ENCODE results near the gene PCDH19.

DNA sequence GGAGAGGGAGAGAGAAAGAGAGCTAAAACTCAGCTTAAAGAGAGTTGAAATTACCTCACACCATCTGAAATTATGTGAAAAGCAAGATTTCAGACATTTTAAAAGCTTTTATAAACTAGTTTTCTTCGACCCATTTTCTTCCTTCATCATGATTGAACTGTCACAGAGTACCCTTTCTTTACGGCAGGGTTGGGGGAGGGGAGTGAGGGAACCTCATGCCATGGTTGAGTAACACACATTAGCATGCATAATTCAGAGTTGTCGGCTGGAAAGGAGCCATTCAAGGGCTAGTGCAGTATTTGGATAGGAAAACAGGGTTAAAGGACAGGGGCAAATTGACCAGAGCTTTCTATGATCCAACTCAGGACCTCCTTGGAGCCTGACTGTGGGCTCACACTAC, 46.2 kb downstream of the PCDH19 start:
- TF ChIP-seq, protein P1, sequence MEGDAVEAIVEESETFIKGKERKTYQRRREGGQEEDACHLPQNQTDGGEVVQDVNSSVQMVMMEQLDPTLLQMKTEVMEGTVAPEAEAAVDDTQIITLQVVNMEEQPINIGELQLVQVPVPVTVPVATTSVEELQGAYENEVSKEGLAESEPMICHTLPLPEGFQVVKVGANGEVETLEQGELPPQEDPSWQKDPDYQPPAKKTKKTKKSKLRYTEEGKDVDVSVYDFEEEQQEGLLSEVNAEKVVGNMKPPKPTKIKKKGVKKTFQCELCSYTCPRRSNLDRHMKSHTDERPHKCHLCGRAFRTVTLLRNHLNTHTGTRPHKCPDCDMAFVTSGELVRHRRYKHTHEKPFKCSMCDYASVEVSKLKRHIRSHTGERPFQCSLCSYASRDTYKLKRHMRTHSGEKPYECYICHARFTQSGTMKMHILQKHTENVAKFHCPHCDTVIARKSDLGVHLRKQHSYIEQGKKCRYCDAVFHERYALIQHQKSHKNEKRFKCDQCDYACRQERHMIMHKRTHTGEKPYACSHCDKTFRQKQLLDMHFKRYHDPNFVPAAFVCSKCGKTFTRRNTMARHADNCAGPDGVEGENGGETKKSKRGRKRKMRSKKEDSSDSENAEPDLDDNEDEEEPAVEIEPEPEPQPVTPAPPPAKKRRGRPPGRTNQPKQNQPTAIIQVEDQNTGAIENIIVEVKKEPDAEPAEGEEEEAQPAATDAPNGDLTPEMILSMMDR (IDR thresholded peaks at IDR 0.05) = no peak
- TF ChIP-seq EP300 (IDR thresholded peaks at IDR 0.05) = no peak
